Skin epidermis (tissue), 12 donors: Measurements from ENCODE around the gene PTPRJ.

ENCODE experiments used
- H3K27ac ChIP-seq, 21 experiments: fragments of 200-600 bp; sonication (generic) in 11 of 21; one replicate each; pipeline ENCODE4 v1.5.0; 2020; ENCODE audit warnings: mild to moderate bottlenecking in 3 of 21, inconsistent platforms in 2 of 21, moderate library complexity in 2 of 21
- H3K4me3 ChIP-seq, 7 experiments: fragments of 200-600 bp; sonication (generic) in 2 of 7; one replicate each; pipeline ENCODE4 v1.5.0; 2020; ENCODE audit warnings: inconsistent platforms in 2 of 7, mild to moderate bottlenecking in 2 of 7, moderate library complexity in 1 of 7

Gene PTPRJ

GRCh38 chr11:48101044-48101733, 120.8 kb downstream of the PTPRJ start:
- H3K4me3 ChIP-seq: no peak overlapping the region
- no peak overlapping the region for H3K27ac ChIP-seq

- peak overlapping the region in 1 of 21 experiments; percentile 41 for H3K27ac ChIP-seq
- no peak overlapping the region for H3K4me3 ChIP-seq
These were observed 121.6 kb downstream of the PTPRJ start for GRCh38 chr11:48101958-48102357.

GRCh38 chr11:48103621-48104567, 123.5 kb downstream of the PTPRJ start:
- H3K4me3 ChIP-seq: no peak overlapping the region
- H3K27ac ChIP-seq: peak overlapping the region in 14 of 21 experiments; percentile 3 to 68 (median 57)

- H3K27ac ChIP-seq: peak overlapping the region in 10 of 21 experiments; percentile 4 to 70 (median 57)
- H3K4me3 ChIP-seq: no peak overlapping the region
These were observed 124.2 kb downstream of the PTPRJ start for GRCh38 chr11:48104568-48104924.

- H3K4me3 ChIP-seq: no peak overlapping the region
- peak overlapping the region in 7 of 21 experiments; percentile 2 to 70 (median 55) for H3K27ac ChIP-seq
These were observed 125.0 kb downstream of the PTPRJ start for GRCh38 chr11:48105096-48105990.

- no peak overlapping the region for H3K4me3 ChIP-seq
- peak overlapping the region in 3 of 21 experiments; percentile 61 to 70 (median 68) for H3K27ac ChIP-seq
These were observed 125.8 kb downstream of the PTPRJ start for GRCh38 chr11:48106166-48106565.

- Histone ChIP-seq H3K4me3 (no peak overlapping the region), H3K27ac (peak overlapping the region in 7 of 21 experiments; percentile 13 to 63 (median 57))
These were observed 126.9 kb downstream of the PTPRJ start for GRCh38 chr11:48107188-48107704.

GRCh38 chr11:48108231-48109045, 128.1 kb downstream of the PTPRJ start:
- Histone ChIP-seq H3K27ac (peak overlapping the region in 8 of 21 experiments; percentile 1 to 76 (median 60)), H3K4me3 (no peak overlapping the region)

- Histone ChIP-seq H3K27ac (peak overlapping the region in 16 of 21 experiments; percentile 3 to 78 (median 56)), H3K4me3 (peak overlapping the region in 5 of 7 experiments; percentile 1 to 27 (median 19))
These were observed 128.8 kb downstream of the PTPRJ start for GRCh38 chr11:48109046-48109666.

- Histone ChIP-seq H3K4me3 (no peak overlapping the region), H3K27ac (peak overlapping the region in 1 of 21 experiments; percentile 76)
These were observed 130.1 kb downstream of the PTPRJ start for GRCh38 chr11:48110509-48110766.

GRCh38 chr11:48111891-48112290, 131.5 kb downstream of the PTPRJ start:
- Histone ChIP-seq H3K4me3 (no peak overlapping the region), H3K27ac (no peak overlapping the region)

- Histone ChIP-seq H3K4me3 (no peak overlapping the region), H3K27ac (no peak overlapping the region)
These were observed 134.4 kb downstream of the PTPRJ start for GRCh38 chr11:48114740-48115139.

- Histone ChIP-seq H3K27ac (no peak overlapping the region), H3K4me3 (no peak overlapping the region)
These were observed 136.3 kb downstream of the PTPRJ start for GRCh38 chr11:48116437-48117228.

GRCh38 chr11:48122246-48122645, 141.9 kb downstream of the PTPRJ start:
- Histone ChIP-seq H3K4me3 (no peak overlapping the region), H3K27ac (no peak overlapping the region)

- Histone ChIP-seq H3K4me3 (no peak overlapping the region), H3K27ac (no peak overlapping the region)
These were observed 142.3 kb downstream of the PTPRJ start for GRCh38 chr11:48122656-48123055.

GRCh38 chr11:48123254-48123875, 143.0 kb downstream of the PTPRJ start:
- H3K4me3 ChIP-seq: no peak overlapping the region
- H3K27ac ChIP-seq: no peak overlapping the region
